Neural progenitor cell (in vitro differentiated cells): Measurements from ENCODE around the gene SLC28A1. TPM values are rescaled to one million over a fixed set of nuclear protein-coding genes. Genes with fewer than 3 reads are reported as not detected.

Experiments
- DNase-seq: peaks from one replicate; pipeline ENCODE4 v3.0.0-alpha.2; 2016; ENCODE audit warnings: low spot score
- H2AFZ ChIP-seq: fragments of 200-600 bp; sonication (generic); replicated peaks from 2 replicates; pipeline ENCODE4 v1.6.1; 2016; ENCODE audit warnings: antibody characterized with exemption
- H3F3A ChIP-seq: fragments of 200-600 bp; sonication (generic); 2 replicates; pipeline ENCODE4 v1.6.1; 2016; ENCODE audit warnings: antibody characterized with exemption, low read depth
- H3K27ac ChIP-seq: fragments of 200-600 bp; sonication (generic); 2 replicates; pipeline ENCODE4 v1.5.1; 2016; ENCODE audit warnings: mild to moderate bottlenecking
- H3K27me3 ChIP-seq: fragments of 200-600 bp; sonication (generic); 2 replicates; pipeline ENCODE4 v1.6.1; 2016; ENCODE audit warnings: mild to moderate bottlenecking, moderate library complexity
- H3K36me3 ChIP-seq: fragments of 200-600 bp; sonication (generic); 2 replicates; pipeline ENCODE4 v1.5.1; 2016
- H3K4me1 ChIP-seq: fragments of 200-600 bp; sonication (generic); 2 replicates; pipeline ENCODE4 v1.6.1; 2016; ENCODE audit warnings: mixed run types
- H3K4me2 ChIP-seq: fragments of 200-600 bp; sonication (generic); 2 replicates; pipeline ENCODE4 v1.6.1; 2016
- H3K4me3 ChIP-seq: fragments of 200-600 bp; sonication (generic); 2 replicates; pipeline ENCODE4 v1.5.1; 2016
- H3K79me2 ChIP-seq: fragments of 200-600 bp; sonication (generic); 2 replicates; pipeline ENCODE4 v1.6.1; 2016; ENCODE audit warnings: low read depth
- H3K9ac ChIP-seq: fragments of 200-600 bp; sonication (generic); 2 replicates; pipeline ENCODE4 v1.6.1; 2016
- H3K9me3 ChIP-seq: fragments of 200-600 bp; sonication (generic); 2 replicates; pipeline ENCODE4 v1.5.1; 2016; ENCODE audit warnings: low read depth
- H4K20me1 ChIP-seq: fragments of 200-600 bp; sonication (generic); 2 replicates; pipeline ENCODE4 v1.6.1; 2016; ENCODE audit warnings: low read depth
- H3K27ac Mint-ChIP-seq: 3 replicates; pipeline ENCODE4 v1.8.0; 2021; ENCODE audit warnings: mixed read lengths
- H3K27me3 Mint-ChIP-seq: 2 replicates; pipeline ENCODE4 v1.8.0; 2022; ENCODE audit warnings: low read depth, mild to moderate bottlenecking, inconsistent platforms, moderate library complexity, mixed read lengths; ENCODE audit not compliant: insufficient read depth
- H3K36me3 Mint-ChIP-seq: 3 replicates; pipeline ENCODE4 v1.8.0; 2021; ENCODE audit warnings: mixed read lengths
- H3K4me1 Mint-ChIP-seq: 3 replicates; pipeline ENCODE4 v1.8.0; 2021; ENCODE audit warnings: mixed read lengths
- H3K4me3 Mint-ChIP-seq: 3 replicates; pipeline ENCODE4 v1.8.0; 2021; ENCODE audit warnings: mild to moderate bottlenecking, moderate library complexity, mixed read lengths
- H3K9me3 Mint-ChIP-seq: 3 replicates; pipeline ENCODE4 v1.8.0; 2020; ENCODE audit warnings: mixed read lengths
- CTCF ChIP-seq: fragments of 200-600 bp; sonication (generic); IDR thresholded peaks from 2 replicates; pipeline ENCODE4 v1.5.1; 2017; ENCODE audit warnings: antibody characterized with exemption, mild to moderate bottlenecking
- EZH2 ChIP-seq: fragments of 200-600 bp; sonication (generic); IDR thresholded peaks from 2 replicates; pipeline ENCODE4 v1.6.1; 2017; ENCODE audit warnings: antibody characterized with exemption, mild to moderate bottlenecking, moderate library complexity
- EZH2phosphoT487 ChIP-seq: fragments of 200-600 bp; sonication (generic); IDR thresholded peaks from 2 replicates; pipeline ENCODE4 v1.6.1; 2017; ENCODE audit warnings: antibody characterized with exemption
- total RNA-seq: library from RNA; depleted of rRNA; stranded (reverse); fragments of >200 nt; gene quantifications from 2 replicates; pipeline ENCODE4 v1.2.3, GENCODE V29; 2015; ENCODE audit warnings: low replicate concordance

Gene SLC28A1
- total RNA-seq, 1 donor from 2014 or later, result not detected

- Histone ChIP-seq H3K27ac (no peak overlapping the region), H3K4me1 (no peaks in the 10 kb centered on the region), H3K79me2 (no peaks in the 10 kb centered on the region), H4K20me1 (no peaks in the 10 kb centered on the region), H3K27me3 (no peaks in the 10 kb centered on the region), H3K36me3 (no peaks in the 10 kb centered on the region), H3K9me3 (no peaks in the 10 kb centered on the region), H3K9ac (no peak overlapping the region), H3K4me2 (no peak overlapping the region), H3K4me3 (no peak overlapping the region), H3F3A (no peaks in the 10 kb centered on the region), H2AFZ (no peak overlapping the region)
- TF ChIP-seq CTCF (no peak), EZH2phosphoT487 (no peak), EZH2 (no peak)
- no peak for DNase-seq
- Mint-ChIP-seq H3K9me3 (no peaks in the 10 kb centered on the region), H3K4me1 (peaks cover 13% of the 10 kb centered on the region), H3K36me3 (no peaks in the 10 kb centered on the region), H3K27ac (peak overlapping the region; percentile 51), H3K4me3 (no peak overlapping the region), H3K27me3 (no peaks in the 10 kb centered on the region)
These were observed 20.8 kb downstream of the SLC28A1 start for GRCh38 chr15:84905016-84905916.

GRCh38 chr15:84907731-84908130 lies 23.3 kb downstream of the SLC28A1 start:
- H3K27me3 ChIP-seq, result no peaks in the 10 kb centered on the region

GRCh38 chr15:84908564-84908963 lies 24.1 kb downstream of the SLC28A1 start:
- no peak overlapping the region for H3K4me2 ChIP-seq
- H3F3A ChIP-seq, result no peaks in the 10 kb centered on the region
- H3K27ac ChIP-seq, result no peak overlapping the region
- no peaks in the 10 kb centered on the region for H3K9me3 ChIP-seq
- no peak overlapping the region for H3K4me3 ChIP-seq
- H4K20me1 ChIP-seq, result no peaks in the 10 kb centered on the region
- TF ChIP-seq EZH2 (no peak), CTCF (no peak), EZH2phosphoT487 (no peak)
- Mint-ChIP-seq H3K4me3 (peak overlapping the region; percentile 22), H3K27me3 (peaks cover 6% of the 10 kb centered on the region), H3K9me3 (no peaks in the 10 kb centered on the region), H3K27ac (no peak overlapping the region), H3K36me3 (no peaks in the 10 kb centered on the region), H3K4me1 (peaks cover 13% of the 10 kb centered on the region)
- peak overlapping the region; percentile 40 for H2AFZ ChIP-seq
- DNase-seq, result no peak
- H3K27me3 ChIP-seq, result no peaks in the 10 kb centered on the region
- H3K9ac ChIP-seq, result no peak overlapping the region
- H3K79me2 ChIP-seq, result no peaks in the 10 kb centered on the region
- H3K4me1 ChIP-seq, result no peaks in the 10 kb centered on the region
- H3K36me3 ChIP-seq, result no peaks in the 10 kb centered on the region

More at GRCh38 chr15:84907731-84908130, 23.3 kb downstream of the SLC28A1 start:
- H3F3A ChIP-seq, result no peaks in the 10 kb centered on the region
- no peak for DNase-seq
- no peaks in the 10 kb centered on the region for H3K9me3 ChIP-seq
- Mint-ChIP-seq H3K36me3 (no peaks in the 10 kb centered on the region), H3K4me1 (peaks cover 13% of the 10 kb centered on the region), H3K27ac (no peak overlapping the region), H3K27me3 (peaks cover 6% of the 10 kb centered on the region), H3K4me3 (no peak overlapping the region), H3K9me3 (no peaks in the 10 kb centered on the region)
- H3K79me2 ChIP-seq, result no peaks in the 10 kb centered on the region
- no peaks in the 10 kb centered on the region for H4K20me1 ChIP-seq
- no peak overlapping the region for H3K4me3 ChIP-seq
- H3K4me1 ChIP-seq, result no peaks in the 10 kb centered on the region
- H3K9ac ChIP-seq, result no peak overlapping the region
- TF ChIP-seq EZH2phosphoT487, result no peak
- no peak for TF ChIP-seq CTCF
- TF ChIP-seq EZH2, result no peak
- no peak overlapping the region for H3K4me2 ChIP-seq
- no peaks in the 10 kb centered on the region for H3K36me3 ChIP-seq
- no peak overlapping the region for H2AFZ ChIP-seq
- H3K27ac ChIP-seq, result no peak overlapping the region
